GM19099 (cell line): Measurements from ENCODE around the gene AHNAK.
A peak's percentile ranks its signal among the peaks of the same experiment; 100 is the strongest.

ENCODE experiments used
- POLR2A ChIP-seq: IDR thresholded peaks from 3 replicates; pipeline ENCODE4 v1.6.1; 2011; ENCODE audit warnings: low read depth; ENCODE audit not compliant: insufficient read length; ENCODE audit errors: extremely low read depth

AHNAK gene

GRCh38 chr11:62574363-62575071, 27.9 kb upstream of the AHNAK start:
- no peak for TF ChIP-seq POLR2A

GRCh38 chr11:62573592-62574362, 27.2 kb upstream of the AHNAK start, which contains the start of gene EEF1G:
Gene EEF1G, minus strand, starts transcription at chr11:62573891. Its CDS starts 49 bp downstream, at chr11:62573842.
- TF ChIP-seq POLR2A = peak; percentile 88

GRCh38 chr11:62573006-62573591, 26.5 kb upstream of the AHNAK start:
- no peak for TF ChIP-seq POLR2A

- no peak for TF ChIP-seq POLR2A
These were observed 25.8 kb upstream of the AHNAK start for GRCh38 chr11:62572431-62572830.

GRCh38 chr11:62569611-62570010, 23.0 kb upstream of the AHNAK start:
- TF ChIP-seq POLR2A = no peak

- no peak for TF ChIP-seq POLR2A
These were observed 20.5 kb upstream of the AHNAK start for GRCh38 chr11:62567018-62567633.

DNA sequence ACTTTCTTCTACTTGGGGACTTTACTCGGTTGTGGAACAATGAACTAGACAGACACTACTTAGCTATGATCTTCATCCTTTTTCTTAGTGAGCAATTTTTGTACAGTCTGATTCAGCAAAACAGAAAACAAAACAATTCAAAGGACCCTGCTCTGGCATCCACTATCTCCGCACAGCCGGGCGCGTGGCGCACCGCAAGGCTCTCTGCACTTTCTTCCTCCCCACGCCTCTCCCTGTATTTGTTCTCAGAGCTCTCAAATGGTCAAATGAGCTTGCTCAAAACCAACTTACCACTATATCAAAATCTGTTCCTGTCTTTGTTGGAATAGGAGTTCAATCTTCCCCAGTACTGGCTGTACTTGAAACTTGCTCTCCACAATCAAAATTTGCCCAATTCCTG, 19.6 kb upstream of the AHNAK start:
- no peak for TF ChIP-seq POLR2A

DNA sequence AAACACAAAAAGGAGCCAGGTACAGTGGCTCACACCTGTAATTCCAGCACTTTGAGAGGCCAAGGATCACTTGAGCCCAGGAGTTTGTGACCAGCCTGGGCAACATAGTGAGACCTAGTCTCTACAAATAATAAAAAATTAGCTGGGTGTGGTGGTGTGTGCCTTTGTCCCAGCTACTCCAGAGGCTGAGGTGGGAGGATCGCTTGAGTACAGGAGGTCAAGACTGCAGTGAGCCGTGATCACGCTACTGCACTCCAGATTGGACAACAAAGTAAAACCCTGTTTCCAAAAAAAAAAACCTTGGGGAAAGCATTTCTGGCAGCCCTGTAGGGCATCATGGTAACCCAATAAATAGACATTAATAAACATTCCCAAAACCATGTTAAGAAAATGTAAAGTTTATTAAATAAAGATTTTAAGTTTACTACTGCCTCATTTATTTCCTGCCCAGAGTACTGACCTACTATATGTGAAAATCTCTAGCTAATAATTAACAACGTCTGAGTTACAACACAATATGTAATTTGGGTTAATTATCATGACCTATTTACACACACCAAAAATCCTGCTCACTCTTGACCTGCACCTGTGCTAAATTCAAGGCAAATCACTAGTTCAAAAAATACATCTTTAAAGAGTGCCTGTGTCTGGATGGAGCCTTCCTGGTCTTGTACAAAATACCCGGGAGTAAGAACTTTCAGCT, 18.6 kb upstream of the AHNAK start:
- TF ChIP-seq POLR2A = no peak

DNA sequence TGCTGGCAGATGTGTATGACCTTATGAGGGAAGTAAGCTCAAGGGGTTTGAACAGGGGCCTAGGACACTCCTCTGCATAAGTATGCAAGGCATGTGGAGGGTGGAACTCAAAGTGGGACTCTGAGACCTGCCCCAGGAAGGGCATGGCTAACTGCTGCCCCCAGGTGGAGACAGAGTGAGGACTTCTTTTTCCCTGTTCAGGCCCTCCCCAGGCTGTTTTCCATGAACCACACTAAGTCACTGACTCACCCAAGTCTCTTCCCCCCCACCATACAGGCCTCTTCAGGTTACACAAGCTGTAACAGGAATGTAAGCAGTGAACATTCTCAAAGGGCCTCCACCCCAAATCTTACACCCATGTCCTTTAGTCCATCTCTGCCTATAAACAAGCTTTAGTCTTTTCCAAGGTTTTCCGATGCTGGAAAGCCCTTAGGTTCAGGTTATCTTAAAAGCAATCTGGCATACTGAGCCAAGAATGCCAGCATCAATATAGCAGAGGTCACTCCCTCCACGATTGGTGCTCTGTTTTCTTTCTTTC, 14.0 kb upstream of the AHNAK start:
- no peak for TF ChIP-seq POLR2A

GRCh38 chr11:62559204-62559603, 12.6 kb upstream of the AHNAK start:
- TF ChIP-seq POLR2A = no peak

DNA sequence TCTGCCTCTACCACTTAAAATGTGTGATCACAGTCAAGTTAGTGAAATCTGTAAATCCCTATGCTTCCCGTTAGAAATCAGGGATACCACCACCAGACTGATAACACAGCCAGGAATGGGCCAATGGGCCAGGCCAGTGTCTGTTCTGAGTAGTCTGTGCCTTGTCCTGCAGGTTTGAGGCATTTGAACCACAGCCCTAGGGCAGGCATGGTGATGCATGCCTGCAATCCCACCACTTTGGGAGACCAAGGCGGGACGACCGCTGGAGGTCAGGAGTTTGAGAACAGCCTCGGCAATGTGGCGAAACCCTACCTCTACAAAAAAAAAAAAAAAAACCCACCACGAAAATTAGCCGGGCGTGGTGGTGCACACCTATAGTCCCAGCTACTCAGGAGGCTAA, 12.1 kb upstream of the AHNAK start:
- no peak for TF ChIP-seq POLR2A

GRCh38 chr11:62556875-62557631, 10.4 kb upstream of the AHNAK start:
- TF ChIP-seq POLR2A = no peak

GRCh38 chr11:62556108-62556874, 9.7 kb upstream of the AHNAK start:
- peak; percentile 52 for TF ChIP-seq POLR2A
